GM19240 (cell line): ENCODE results near the gene GJB1.

Experiments used
- DNase-seq: peaks from one replicate; pipeline ENCODE4 v3.0.0; 2011; ENCODE audit warnings: low spot score; ENCODE audit not compliant: insufficient read length

Gene GJB1

DNA sequence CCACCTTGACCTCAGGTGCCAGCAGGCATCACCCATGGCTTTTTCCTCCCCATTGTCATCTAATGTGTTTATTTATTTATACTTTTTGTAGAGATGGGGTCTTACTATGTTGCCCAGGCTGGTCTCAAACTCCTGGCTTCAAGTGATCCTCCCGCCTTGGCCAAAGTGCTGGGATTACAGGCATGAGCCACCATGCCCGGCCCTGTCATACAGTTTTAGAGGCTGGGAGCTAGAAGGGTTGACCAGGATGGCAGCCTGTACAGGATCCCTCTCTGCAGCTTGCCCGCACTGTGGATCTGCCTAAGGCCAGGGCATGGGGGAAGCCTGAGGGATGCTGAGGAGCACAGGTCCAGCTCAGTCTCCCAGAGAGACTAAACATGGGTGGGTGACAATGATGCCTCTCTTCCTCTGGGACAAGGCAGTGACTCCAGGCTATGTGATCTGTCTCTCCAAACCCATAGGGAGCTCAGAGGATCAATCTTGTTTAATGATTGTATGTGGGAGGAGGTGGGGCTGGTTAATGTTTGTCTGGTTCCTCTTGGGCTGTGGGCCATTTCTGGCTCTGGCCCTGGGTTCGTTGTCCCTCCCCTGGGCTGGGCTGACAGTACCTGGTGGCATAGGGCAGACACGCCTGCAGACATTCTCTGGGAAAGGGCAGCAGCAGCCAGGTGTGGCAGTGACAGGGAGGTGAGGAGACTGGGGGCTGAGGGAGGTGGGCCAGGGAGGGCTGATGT is 8.3 kb upstream of the GJB1 start:
- no peak for DNase-seq

- no peak for DNase-seq
Measured at GRCh38 chrX:71215338-71215912, 7.6 kb upstream of the GJB1 start.

DNA sequence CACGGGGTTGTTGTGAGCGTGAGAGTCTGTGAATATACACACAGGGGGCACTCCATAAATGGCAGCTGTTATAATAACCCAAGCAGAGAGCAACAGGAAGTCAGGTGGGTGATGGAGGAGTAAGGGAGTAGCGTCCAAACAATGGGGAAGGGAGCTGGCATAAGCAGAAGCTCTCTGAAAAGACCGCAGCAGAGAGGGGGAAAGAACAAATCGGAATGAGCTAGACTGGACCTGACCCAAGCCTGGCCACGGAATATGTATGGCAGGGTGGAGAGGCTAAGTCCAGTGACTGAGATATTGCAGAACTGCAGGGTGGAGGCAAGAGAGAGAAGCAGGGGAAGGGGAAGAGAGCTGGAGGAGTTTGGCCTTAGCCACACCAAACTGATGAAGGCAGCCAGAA is 6.5 kb upstream of the GJB1 start:
- no peak for DNase-seq

- no peak for DNase-seq
Measured at GRCh38 chrX:71217298-71217697, 5.7 kb upstream of the GJB1 start.

DNA sequence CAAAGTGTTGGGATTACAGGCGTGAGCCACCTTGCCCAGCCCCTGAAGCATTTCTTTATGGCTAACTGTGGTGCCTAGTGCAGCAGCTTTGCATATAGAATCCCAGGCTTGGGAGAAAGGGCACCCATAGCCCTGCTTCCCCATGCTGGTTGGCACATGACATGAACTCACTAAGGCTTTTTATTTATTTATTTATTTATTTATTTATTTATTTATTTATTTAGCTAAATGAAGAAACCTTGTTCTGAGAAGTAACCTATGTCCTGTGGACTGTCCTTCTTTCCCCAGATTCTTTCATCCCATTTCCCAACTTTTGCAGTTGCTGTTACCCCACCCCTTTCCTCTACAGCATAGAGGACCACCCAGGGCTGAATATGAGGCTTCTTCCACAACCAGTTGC is 1.9 kb upstream of the GJB1 start:
- no peak for DNase-seq

- DNase-seq: no peak
Measured at GRCh38 chrX:71224098-71224708, 1.2 kb downstream of the GJB1 start.

GRCh38 chrX:71225009-71225408 is 2.0 kb downstream of the GJB1 start:
- DNase-seq: no peak

DNA sequence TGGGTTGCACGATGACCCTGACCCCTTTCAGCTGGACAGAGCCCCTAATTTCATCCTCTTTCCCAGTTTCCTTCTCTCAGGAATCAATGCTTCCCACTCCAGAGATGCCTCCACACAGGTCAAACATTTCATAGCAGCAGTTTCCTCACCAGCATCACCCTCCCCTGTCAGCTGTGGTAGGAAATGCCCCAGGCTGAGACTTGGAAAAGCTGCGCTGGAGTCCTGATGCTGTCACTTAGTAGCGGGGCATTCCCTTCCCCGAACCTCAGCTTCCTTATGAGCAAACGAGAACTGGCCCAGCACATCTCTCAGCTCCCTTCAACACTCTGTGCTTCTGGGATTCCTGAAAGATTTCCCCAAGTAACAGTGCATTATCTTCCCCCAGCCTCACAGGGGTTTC is 2.7 kb downstream of the GJB1 start:
- DNase-seq: no peak

- no peak for DNase-seq
Measured at GRCh38 chrX:71227370-71228062, 4.5 kb downstream of the GJB1 start.

DNA sequence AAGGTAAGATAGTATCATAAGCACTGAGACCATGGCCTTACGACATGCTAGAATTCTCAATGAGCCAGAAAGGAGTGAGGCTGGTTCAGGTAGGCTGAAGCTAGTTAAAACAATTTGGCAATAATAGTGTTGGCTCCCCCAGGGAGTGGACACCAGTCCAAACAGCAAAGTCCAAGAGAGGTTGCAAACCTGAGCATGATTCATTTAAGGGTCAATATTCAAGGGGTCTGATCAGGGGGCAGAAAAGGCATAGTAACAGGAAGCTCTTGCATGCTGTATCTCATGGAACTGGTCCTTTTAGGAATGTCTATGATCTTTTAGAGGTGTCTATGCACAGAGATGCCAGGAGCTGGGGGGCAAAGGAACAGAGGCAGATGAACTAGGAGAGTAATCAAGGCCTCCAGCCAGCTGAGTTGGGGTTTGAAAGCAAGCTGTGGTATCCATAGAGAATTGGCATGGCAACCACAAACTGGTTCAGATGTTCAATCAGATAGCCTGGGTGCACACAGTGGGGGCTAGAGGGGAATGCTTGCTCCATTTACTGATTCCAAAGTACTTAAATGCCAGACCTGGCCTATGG is 5.1 kb downstream of the GJB1 start:
- no peak for DNase-seq

- no peak for DNase-seq
Measured at GRCh38 chrX:71235482-71235881, 12.5 kb downstream of the GJB1 start.

- no peak for DNase-seq
Measured at GRCh38 chrX:71236836-71237235, 13.8 kb downstream of the GJB1 start.

DNA sequence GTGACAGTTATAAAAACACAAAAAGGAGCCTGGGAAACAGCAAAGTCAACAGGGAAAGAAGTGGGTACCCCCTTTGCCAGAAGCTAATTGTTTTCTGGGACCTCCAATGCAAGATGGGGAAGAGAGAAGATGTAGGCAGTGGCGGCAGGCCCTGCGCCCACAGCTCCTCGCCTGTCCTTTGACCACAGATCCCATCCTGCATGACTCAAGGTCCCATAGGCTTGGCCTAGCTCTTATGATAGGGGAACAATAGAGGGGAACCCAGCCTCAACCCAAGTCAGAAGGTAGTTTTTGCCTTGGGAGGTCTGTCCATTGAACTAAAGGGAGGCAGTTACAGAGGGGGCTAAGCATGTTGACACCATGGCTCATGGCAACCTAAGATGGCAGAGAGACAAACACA is 16.8 kb downstream of the GJB1 start:
- DNase-seq: no peak

DNA sequence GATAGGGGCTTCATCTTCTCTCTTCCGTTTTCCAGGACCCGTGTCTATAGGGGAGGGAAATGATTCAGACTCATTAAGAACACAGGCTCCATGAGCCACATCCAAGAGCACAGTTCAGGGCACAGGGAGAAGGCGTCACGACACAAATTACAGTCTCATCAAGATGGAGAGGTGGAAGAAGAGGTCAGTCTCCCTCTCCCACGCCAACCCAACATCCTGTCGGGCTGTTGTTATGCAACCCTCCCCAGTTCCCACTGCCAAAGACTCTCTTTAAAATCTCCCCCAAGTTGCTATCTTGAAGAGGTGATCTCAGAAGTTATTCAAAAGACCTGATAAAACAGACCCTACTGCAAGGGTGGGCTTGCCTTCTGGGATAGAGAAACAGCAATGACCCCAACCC is 18.3 kb downstream of the GJB1 start:
- DNase-seq: no peak

- DNase-seq: no peak
Measured at GRCh38 chrX:71244359-71245128, 21.5 kb downstream of the GJB1 start.

- DNase-seq: no peak
Measured at GRCh38 chrX:71245159-71245558, 22.1 kb downstream of the GJB1 start.

DNA sequence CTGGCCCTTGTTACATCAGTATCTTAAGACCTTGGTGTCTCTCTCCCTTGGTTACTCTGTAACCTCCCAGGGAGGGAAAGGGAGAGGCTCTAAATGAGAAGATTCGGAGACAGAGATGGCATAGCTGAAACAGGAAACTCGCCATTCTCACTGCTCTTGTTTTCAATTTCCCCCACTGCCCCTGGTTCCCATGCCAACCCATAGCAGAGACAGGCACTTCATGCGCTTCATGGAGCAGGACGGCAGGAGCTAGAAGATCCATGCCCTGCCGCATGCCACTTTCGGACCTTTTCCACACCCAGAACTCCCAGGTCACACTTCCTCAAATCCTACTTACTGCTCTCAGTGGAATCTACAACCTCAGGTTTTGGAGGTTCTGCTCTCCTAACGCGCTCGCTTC is 27.8 kb downstream of the GJB1 start:
- no peak for DNase-seq

DNA sequence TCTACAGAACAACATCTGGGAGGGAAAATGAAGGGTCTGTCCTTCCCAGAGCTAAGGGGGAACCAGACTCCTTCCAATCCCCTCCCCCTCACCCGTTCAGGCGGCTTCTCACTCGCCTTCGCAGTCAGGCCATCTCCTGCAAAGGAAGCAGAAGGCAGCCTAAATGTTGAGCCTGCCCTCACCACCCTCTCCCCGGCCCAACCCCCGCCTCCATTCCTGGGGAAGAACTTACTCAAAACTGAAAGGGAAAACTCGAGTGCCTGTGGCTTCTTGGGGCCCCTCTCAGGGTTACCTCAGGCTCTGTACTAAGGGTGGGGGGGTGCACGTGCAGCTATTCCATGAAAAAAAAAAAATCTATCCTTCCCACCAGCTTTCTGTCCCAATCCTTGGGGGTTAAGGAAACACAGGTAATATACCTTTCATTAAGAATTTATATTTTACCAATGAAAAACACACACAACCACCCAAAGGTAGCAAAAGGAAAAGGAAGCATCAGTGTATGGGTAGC is 28.5 kb downstream of the GJB1 start:
- DNase-seq: no peak

- DNase-seq: no peak
Measured at GRCh38 chrX:71252221-71252620, 29.2 kb downstream of the GJB1 start.

DNA sequence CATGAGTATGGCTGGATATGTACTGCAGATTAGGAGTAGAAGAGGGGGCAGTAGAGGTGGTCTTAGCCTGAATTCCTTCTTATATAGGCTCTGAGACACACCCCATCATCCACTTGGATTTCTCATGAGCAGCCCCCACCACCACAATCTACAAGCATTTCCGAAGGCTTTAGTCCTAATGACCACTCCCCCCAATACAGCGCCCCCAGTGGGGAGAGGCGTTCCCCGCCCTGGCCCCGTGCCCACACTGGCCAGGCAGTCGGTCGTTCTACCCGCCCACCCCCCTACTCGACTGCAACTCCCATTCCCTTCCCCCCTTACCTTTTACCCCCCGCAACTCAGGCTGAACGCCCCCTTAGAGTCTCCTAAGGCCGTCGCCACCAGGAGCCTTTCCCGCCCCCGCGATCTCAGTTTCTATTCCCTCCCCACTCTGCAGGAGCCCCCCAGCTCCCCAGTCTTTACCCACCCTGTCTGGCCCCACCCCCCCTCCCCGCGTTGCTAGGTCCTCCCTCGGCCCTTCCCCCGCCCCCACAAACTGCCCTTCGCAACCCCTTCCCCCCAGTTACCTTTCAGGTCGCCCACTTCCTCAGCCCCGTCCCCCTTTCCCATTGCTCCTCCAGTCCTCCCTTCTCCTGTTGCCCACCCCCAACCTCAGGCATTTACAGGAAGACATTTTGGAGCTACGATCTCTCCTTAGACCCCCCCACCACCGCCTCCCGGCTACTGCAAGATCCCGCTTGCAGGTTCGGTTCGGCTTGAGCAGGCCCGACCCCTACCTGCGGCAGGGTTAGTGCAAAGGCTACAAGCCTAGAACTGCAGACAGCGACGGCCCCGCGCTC is 30.4 kb downstream of the GJB1 start:
- DNase-seq: no peak
